GM23338 (cell line): ENCODE results near the gene STXBP5L. TPM values are rescaled to one million over a fixed set of nuclear protein-coding genes. Genes with fewer than 3 reads are reported as not detected.

Experiments used
- ATAC-seq: fragments of 200-7000 bp; cut with Tn5 transposase; 3 replicates; pipeline ENCODE4 v1.9.1; 2020
- DNase-seq: peaks from one replicate; pipeline ENCODE4 v3.0.0-alpha.2; 2015; ENCODE audit warnings: low spot score
- H2AFZ ChIP-seq: fragments of 200-600 bp; sonication (generic); 2 replicates; pipeline ENCODE4 v1.8.0; 2016; ENCODE audit warnings: antibody characterized with exemption, mild to moderate bottlenecking, moderate library complexity
- H3F3A ChIP-seq: fragments of 200-600 bp; sonication (generic); replicated peaks from 2 replicates; pipeline ENCODE4 v1.8.0; 2017; ENCODE audit warnings: antibody characterized with exemption, mixed run types, low read depth
- H3K27ac ChIP-seq: fragments of 200-600 bp; sonication (generic); 2 replicates; pipeline ENCODE4 v1.6.1; 2016; ENCODE audit warnings: low read depth
- H3K27me3 ChIP-seq: fragments of 200-600 bp; sonication (generic); 2 replicates; pipeline ENCODE4 v1.8.0; 2016; ENCODE audit warnings: mild to moderate bottlenecking, mixed run types, moderate library complexity; ENCODE audit not compliant: insufficient read depth
- H3K36me3 ChIP-seq: fragments of 200-600 bp; sonication (generic); 2 replicates; pipeline ENCODE4 v1.8.0; 2016; ENCODE audit warnings: mild to moderate bottlenecking; ENCODE audit not compliant: insufficient read depth
- H3K4me1 ChIP-seq: fragments of 200-600 bp; sonication (generic); 2 replicates; pipeline ENCODE4 v1.8.0; 2016; ENCODE audit warnings: mild to moderate bottlenecking, moderate library complexity; ENCODE audit not compliant: insufficient read depth
- H3K4me2 ChIP-seq: fragments of 200-600 bp; sonication (generic); 2 replicates; pipeline ENCODE4 v1.7.1; 2017; ENCODE audit warnings: mixed run types
- H3K4me3 ChIP-seq: fragments of 200-600 bp; sonication (generic); 2 replicates; pipeline ENCODE4 v1.6.1; 2016; ENCODE audit warnings: mixed run types
- H3K79me2 ChIP-seq: fragments of 200-600 bp; sonication (generic); replicated peaks from 2 replicates; pipeline ENCODE4 v1.8.0; 2017; ENCODE audit warnings: mild to moderate bottlenecking; ENCODE audit not compliant: insufficient read depth
- H3K9me2 ChIP-seq: fragments of 200-600 bp; sonication (generic); 2 replicates; pipeline ENCODE4 v1.8.0; 2017; ENCODE audit not compliant: insufficient read depth
- H4K20me1 ChIP-seq: fragments of 200-600 bp; sonication (generic); replicated peaks from 2 replicates; pipeline ENCODE4 v1.8.0; 2017; ENCODE audit warnings: mild to moderate bottlenecking; ENCODE audit not compliant: insufficient read depth
- H3K27ac Mint-ChIP-seq: 2 replicates; pipeline ENCODE4 v1.8.0; 2020; ENCODE audit warnings: inconsistent platforms, mild to moderate bottlenecking, moderate library complexity, mixed read lengths
- H3K27me3 Mint-ChIP-seq: 3 replicates; pipeline ENCODE4 v1.8.0; 2022; ENCODE audit warnings: low read depth, mild to moderate bottlenecking, moderate library complexity, mixed read lengths, inconsistent platforms; ENCODE audit not compliant: insufficient read depth, poor library complexity
- H3K36me3 Mint-ChIP-seq: 3 replicates; pipeline ENCODE4 v1.8.0; 2021; ENCODE audit warnings: low read depth, mild to moderate bottlenecking, inconsistent platforms, moderate library complexity, mixed read lengths
- H3K4me1 Mint-ChIP-seq: 3 replicates; pipeline ENCODE4 v1.8.0; 2020; ENCODE audit warnings: mild to moderate bottlenecking, inconsistent platforms, mixed read lengths
- H3K4me3 Mint-ChIP-seq: 3 replicates; pipeline ENCODE4 v1.8.0; 2021; ENCODE audit warnings: moderate library complexity, mild to moderate bottlenecking, inconsistent platforms, mixed read lengths
- H3K9me3 Mint-ChIP-seq: 3 replicates; pipeline ENCODE4 v1.8.0; 2020; ENCODE audit warnings: moderate library complexity, mild to moderate bottlenecking, inconsistent platforms, mixed read lengths
- CREB1 ChIP-seq: fragments of 250-450 bp; sonication (Bioruptor Pico); IDR thresholded peaks from 2 replicates; pipeline ENCODE4 v1.5.0; 2020; ENCODE audit warnings: low read depth, mild to moderate bottlenecking, moderate library complexity
- EZH2 ChIP-seq: fragments of 200-600 bp; sonication (generic); IDR thresholded peaks from one replicate; pipeline ENCODE4 v1.8.0; 2017; ENCODE audit warnings: antibody characterized with exemption, mild to moderate bottlenecking, low read depth; ENCODE audit not compliant: unreplicated experiment
- EZH2phosphoT487 ChIP-seq: fragments of 200-600 bp; sonication (generic); IDR thresholded peaks from one replicate; pipeline ENCODE4 v1.8.1; 2018; ENCODE audit warnings: antibody characterized with exemption; ENCODE audit not compliant: unreplicated experiment
- JUNB ChIP-seq: IDR thresholded peaks from one replicate; pipeline ENCODE4 v1.6.1; 2016; ENCODE audit warnings: antibody characterized with exemption; ENCODE audit not compliant: unreplicated experiment
- NANOG ChIP-seq: IDR thresholded peaks from 2 replicates; pipeline ENCODE4 v1.6.1; 2016; ENCODE audit warnings: antibody characterized with exemption, borderline replicate concordance
- POLR2AphosphoS5 ChIP-seq: IDR thresholded peaks from 2 replicates; pipeline ENCODE4 v1.6.1; 2016; ENCODE audit warnings: antibody characterized with exemption, low read depth
- REST ChIP-seq: IDR thresholded peaks from one replicate; pipeline ENCODE4 v1.6.1; 2018; ENCODE audit warnings: antibody characterized with exemption; ENCODE audit not compliant: unreplicated experiment
- STAT1 ChIP-seq: IDR thresholded peaks from one replicate; pipeline ENCODE4 v1.6.1; 2016; ENCODE audit warnings: antibody characterized with exemption; ENCODE audit not compliant: unreplicated experiment
- ZNF114 ChIP-seq: fragments of 250-450 bp; sonication (Bioruptor Pico); IDR thresholded peaks from 2 replicates; pipeline ENCODE4 v1.5.0; 2020; ENCODE audit warnings: mild to moderate bottlenecking, moderate library complexity
- ZNF331 ChIP-seq: fragments of 250-450 bp; sonication (Bioruptor Pico); IDR thresholded peaks from 2 replicates; pipeline ENCODE4 v1.5.0; 2020; ENCODE audit warnings: low read depth, mild to moderate bottlenecking, moderate library complexity
- polyA plus RNA-seq: library from polyadenylated mRNA; unstranded; fragments of >200 nt; fragmentation: Nextera tagmentation; extraction: Ambion mirVana; gene quantifications from 2 replicates; pipeline ENCODE4 v1.2.1, GENCODE V29; 2016
- total RNA-seq: library from RNA; depleted of rRNA; stranded (reverse); fragments of >200 nt; shearing (Covaris generic); gene quantifications from 2 replicates; pipeline ENCODE4 v1.2.3, GENCODE V29; 2014
- TF ChIP-seq, protein P1 (sequence below): fragments of 250-450 bp; sonication (Bioruptor Pico); IDR thresholded peaks from 2 replicates; pipeline ENCODE4 v1.5.0; 2020; ENCODE audit warnings: mild to moderate bottlenecking, moderate library complexity
- TF ChIP-seq, protein P2 (sequence below), 2 experiments: fragments of 200-600 bp in 1 of 2; sonication (generic) in 1 of 2; conservative IDR thresholded peaks; 2 replicates each; pipeline versions ENCODE4 v1.5.1 to v1.6.1; 2016 to 2017; ENCODE audit warnings: antibody characterized with exemption in 2 of 2, low read depth in 2 of 2, mild to moderate bottlenecking in 2 of 2, moderate library complexity in 1 of 2
- TF ChIP-seq, protein P3 (sequence below): IDR thresholded peaks from 2 replicates; pipeline ENCODE4 v1.6.1; 2016; ENCODE audit warnings: antibody characterized with exemption

STXBP5L gene
- total and polyA plus RNA-seq, 2 experiments from 2014 or later, result 4.2 to 6.0 TPM

- H3K27me3 ChIP-seq, result no peaks in the 10 kb centered on the region
- H3K27ac Mint-ChIP-seq, result no peak overlapping the region
- H3K36me3 ChIP-seq, result peaks cover 27% of the 10 kb centered on the region
- peaks cover 2% of the 10 kb centered on the region; the same call in 1 of the 2 replicates for H3K79me2 ChIP-seq
- TF ChIP-seq EZH2 (no peak), CREB1 (CRISPR knock-in tag) (no peak), JUNB (no peak), ZNF114 (CRISPR knock-in tag) (no peak), ZNF331 (CRISPR knock-in tag) (no peak), POLR2AphosphoS5 (no peak), STAT1 (no peak), REST (no peak), NANOG (no peak), EZH2phosphoT487 (no peak)
- TF ChIP-seq, protein P1, sequence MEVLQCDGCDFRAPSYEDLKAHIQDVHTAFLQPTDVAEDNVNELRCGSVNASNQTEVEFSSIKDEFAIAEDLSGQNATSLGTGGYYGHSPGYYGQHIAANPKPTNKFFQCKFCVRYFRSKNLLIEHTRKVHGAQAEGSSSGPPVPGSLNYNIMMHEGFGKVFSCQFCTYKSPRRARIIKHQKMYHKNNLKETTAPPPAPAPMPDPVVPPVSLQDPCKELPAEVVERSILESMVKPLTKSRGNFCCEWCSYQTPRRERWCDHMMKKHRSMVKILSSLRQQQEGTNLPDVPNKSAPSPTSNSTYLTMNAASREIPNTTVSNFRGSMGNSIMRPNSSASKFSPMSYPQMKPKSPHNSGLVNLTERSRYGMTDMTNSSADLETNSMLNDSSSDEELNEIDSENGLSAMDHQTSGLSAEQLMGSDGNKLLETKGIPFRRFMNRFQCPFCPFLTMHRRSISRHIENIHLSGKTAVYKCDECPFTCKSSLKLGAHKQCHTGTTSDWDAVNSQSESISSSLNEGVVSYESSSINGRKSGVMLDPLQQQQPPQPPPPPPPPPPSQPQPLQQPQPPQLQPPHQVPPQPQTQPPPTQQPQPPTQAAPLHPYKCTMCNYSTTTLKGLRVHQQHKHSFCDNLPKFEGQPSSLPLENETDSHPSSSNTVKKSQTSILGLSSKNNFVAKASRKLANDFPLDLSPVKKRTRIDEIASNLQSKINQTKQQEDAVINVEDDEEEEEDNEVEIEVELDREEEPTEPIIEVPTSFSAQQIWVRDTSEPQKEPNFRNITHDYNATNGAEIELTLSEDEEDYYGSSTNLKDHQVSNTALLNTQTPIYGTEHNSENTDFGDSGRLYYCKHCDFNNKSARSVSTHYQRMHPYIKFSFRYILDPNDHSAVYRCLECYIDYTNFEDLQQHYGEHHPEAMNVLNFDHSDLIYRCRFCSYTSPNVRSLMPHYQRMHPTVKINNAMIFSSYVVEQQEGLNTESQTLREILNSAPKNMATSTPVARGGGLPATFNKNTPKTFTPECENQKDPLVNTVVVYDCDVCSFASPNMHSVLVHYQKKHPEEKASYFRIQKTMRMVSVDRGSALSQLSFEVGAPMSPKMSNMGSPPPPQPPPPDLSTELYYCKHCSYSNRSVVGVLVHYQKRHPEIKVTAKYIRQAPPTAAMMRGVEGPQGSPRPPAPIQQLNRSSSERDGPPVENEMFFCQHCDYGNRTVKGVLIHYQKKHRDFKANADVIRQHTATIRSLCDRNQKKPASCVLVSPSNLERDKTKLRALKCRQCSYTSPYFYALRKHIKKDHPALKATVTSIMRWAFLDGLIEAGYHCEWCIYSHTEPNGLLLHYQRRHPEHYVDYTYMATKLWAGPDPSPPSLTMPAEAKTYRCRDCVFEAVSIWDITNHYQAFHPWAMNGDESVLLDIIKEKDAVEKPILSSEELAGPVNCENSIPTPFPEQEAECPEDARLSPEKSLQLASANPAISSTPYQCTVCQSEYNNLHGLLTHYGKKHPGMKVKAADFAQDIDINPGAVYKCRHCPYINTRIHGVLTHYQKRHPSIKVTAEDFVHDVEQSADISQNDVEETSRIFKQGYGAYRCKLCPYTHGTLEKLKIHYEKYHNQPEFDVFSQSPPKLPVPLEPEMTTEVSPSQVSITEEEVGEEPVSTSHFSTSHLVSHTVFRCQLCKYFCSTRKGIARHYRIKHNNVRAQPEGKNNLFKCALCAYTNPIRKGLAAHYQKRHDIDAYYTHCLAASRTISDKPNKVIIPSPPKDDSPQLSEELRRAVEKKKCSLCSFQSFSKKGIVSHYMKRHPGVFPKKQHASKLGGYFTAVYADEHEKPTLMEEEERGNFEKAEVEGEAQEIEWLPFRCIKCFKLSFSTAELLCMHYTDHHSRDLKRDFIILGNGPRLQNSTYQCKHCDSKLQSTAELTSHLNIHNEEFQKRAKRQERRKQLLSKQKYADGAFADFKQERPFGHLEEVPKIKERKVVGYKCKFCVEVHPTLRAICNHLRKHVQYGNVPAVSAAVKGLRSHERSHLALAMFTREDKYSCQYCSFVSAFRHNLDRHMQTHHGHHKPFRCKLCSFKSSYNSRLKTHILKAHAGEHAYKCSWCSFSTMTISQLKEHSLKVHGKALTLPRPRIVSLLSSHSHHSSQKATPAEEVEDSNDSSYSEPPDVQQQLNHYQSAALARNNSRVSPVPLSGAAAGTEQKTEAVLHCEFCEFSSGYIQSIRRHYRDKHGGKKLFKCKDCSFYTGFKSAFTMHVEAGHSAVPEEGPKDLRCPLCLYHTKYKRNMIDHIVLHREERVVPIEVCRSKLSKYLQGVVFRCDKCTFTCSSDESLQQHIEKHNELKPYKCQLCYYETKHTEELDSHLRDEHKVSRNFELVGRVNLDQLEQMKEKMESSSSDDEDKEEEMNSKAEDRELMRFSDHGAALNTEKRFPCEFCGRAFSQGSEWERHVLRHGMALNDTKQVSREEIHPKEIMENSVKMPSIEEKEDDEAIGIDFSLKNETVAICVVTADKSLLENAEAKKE (CRISPR knock-in tag), result no peak
- TF ChIP-seq, protein P2, sequence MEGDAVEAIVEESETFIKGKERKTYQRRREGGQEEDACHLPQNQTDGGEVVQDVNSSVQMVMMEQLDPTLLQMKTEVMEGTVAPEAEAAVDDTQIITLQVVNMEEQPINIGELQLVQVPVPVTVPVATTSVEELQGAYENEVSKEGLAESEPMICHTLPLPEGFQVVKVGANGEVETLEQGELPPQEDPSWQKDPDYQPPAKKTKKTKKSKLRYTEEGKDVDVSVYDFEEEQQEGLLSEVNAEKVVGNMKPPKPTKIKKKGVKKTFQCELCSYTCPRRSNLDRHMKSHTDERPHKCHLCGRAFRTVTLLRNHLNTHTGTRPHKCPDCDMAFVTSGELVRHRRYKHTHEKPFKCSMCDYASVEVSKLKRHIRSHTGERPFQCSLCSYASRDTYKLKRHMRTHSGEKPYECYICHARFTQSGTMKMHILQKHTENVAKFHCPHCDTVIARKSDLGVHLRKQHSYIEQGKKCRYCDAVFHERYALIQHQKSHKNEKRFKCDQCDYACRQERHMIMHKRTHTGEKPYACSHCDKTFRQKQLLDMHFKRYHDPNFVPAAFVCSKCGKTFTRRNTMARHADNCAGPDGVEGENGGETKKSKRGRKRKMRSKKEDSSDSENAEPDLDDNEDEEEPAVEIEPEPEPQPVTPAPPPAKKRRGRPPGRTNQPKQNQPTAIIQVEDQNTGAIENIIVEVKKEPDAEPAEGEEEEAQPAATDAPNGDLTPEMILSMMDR (conservative IDR thresholded peaks at IDR 0.05; ENCODE audit: low read depth in 2 of 2), result no peak
- TF ChIP-seq, protein P3, sequence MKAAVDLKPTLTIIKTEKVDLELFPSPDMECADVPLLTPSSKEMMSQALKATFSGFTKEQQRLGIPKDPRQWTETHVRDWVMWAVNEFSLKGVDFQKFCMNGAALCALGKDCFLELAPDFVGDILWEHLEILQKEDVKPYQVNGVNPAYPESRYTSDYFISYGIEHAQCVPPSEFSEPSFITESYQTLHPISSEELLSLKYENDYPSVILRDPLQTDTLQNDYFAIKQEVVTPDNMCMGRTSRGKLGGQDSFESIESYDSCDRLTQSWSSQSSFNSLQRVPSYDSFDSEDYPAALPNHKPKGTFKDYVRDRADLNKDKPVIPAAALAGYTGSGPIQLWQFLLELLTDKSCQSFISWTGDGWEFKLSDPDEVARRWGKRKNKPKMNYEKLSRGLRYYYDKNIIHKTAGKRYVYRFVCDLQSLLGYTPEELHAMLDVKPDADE, result no peak
- no peak overlapping the region for H3K4me3 Mint-ChIP-seq
- no peak overlapping the region for H3K4me3 ChIP-seq
- no peak overlapping the region for H3K4me2 ChIP-seq
- H3F3A ChIP-seq, result no peaks in the 10 kb centered on the region
- DNase-seq, result no peak
- no peaks in the 10 kb centered on the region; the same call in 1 of the 2 replicates for H4K20me1 ChIP-seq
- H3K27ac ChIP-seq, result no peak overlapping the region
- H2AFZ ChIP-seq, result no peak overlapping the region
- H3K27me3 Mint-ChIP-seq, result no peaks in the 10 kb centered on the region
- H3K4me1 ChIP-seq, result no peaks in the 10 kb centered on the region
- no peak for ATAC-seq
- H3K36me3 Mint-ChIP-seq, result peaks cover 74% of the 10 kb centered on the region
- H3K9me2 ChIP-seq, result no peaks in the 10 kb centered on the region
- H3K4me1 Mint-ChIP-seq, result peaks cover 3% of the 10 kb centered on the region; the same call in 1 of the 3 replicates
- peaks cover 7% of the 10 kb centered on the region; the same call in 2 of the 3 replicates for H3K9me3 Mint-ChIP-seq
Observed at GRCh38 chr3:121463745-121464144, 555.7 kb downstream of the STXBP5L start.
